Ectodermal cell (in vitro differentiated cells): ENCODE data around the gene PTCD2.

Source experiments
- H3K27ac ChIP-seq: 2 replicates; pipeline ENCODE4 v1.7.0; 2013; ENCODE audit warnings: mild to moderate bottlenecking, low read depth, low read length; ENCODE audit not compliant: insufficient read depth, poor library complexity, severe bottlenecking
- H3K27me3 ChIP-seq: 2 replicates; pipeline ENCODE4 v1.7.0; 2013; ENCODE audit warnings: mild to moderate bottlenecking, low read length; ENCODE audit not compliant: insufficient read depth, control insufficient read depth, poor library complexity, severe bottlenecking
- H3K36me3 ChIP-seq: one replicate; pipeline ENCODE4 v1.7.0; 2013; ENCODE audit warnings: low read length; ENCODE audit not compliant: control insufficient read depth, insufficient read depth
- H3K4me1 ChIP-seq: one replicate; pipeline ENCODE4 v1.7.0; 2013; ENCODE audit warnings: low read length; ENCODE audit not compliant: control insufficient read depth, insufficient read depth
- H3K4me3 ChIP-seq: 2 replicates; pipeline ENCODE4 v1.7.0; 2013; ENCODE audit warnings: low read depth, low read length, control low read depth; ENCODE audit not compliant: insufficient read depth
- H3K9me3 ChIP-seq: 2 replicates; pipeline ENCODE4 v1.7.0; 2013; ENCODE audit warnings: mild to moderate bottlenecking, low read length, moderate library complexity; ENCODE audit not compliant: control insufficient read depth
- WGBS, 2 experiments: methylation state at CpG; one replicate each; pipeline ENCODE4 v1.1.7; 2013; ENCODE audit warnings: missing lambda C conversion rate in 2 of 2; 5-methylcytosine and 5-hydroxymethylcytosine counted together

PTCD2 gene

DNA sequence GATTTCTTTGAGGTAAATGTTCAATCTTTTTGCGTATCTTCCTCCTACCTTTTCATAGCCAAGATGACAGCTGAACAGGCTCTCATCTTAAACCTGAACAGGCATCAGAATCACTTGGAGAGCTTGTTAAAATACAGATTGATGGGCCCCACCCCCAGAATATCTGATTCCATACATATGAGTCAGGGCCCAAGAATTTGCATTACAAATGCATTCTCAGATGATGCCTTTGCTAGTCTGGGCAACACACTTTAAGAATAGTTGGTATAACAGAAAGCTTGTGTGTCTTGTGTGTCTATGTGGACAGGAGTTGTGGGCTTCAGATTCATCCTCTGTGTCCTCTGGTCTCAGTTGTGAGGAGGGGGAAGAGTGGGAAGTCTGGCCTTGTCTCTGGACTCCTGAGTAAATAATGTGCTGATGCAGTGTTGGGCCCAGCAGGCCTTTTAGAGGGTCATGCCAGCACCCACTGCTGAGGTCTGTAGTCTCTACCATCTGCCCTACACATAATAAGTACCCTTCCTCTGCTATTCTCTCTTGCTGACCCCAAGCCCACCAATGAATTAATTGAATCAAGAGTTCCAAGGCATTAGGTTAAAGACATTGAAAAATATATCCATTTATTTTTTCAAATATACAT lies 43.1 kb downstream of the PTCD2 start:
- Histone ChIP-seq H3K36me3 (peaks cover 21% of the 10 kb centered on the region), H3K27me3 (no peaks in the 10 kb centered on the region), H3K4me3 (no peak overlapping the region), H3K9me3 (no peaks in the 10 kb centered on the region), H3K4me1 (no peaks in the 10 kb centered on the region), H3K27ac (no peak overlapping the region)
- WGBS, 2 experiments: 83 to 95% methylated on average over 1 of the region's 1 CpG

DNA sequence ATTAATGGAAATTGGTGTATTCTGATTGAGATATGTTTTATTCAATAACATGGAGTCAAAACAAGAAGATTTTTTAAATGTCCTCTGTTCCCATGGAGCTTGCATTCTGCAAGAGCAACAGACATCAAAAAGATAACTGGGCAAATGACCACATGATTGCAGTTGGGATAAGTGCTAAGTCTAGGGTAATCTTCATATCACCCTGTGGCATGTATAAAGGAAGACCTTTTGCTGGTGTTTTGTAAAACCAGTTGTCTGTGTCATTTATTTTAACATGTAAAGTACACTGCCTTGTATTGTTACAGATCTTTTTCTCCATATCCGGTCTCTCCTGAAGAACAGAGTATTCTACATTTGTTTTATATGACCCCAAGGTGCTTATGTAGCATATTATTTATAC lies 44.0 kb downstream of the PTCD2 start:
- no peaks in the 10 kb centered on the region for H3K27me3 ChIP-seq
- H3K27ac ChIP-seq: no peak overlapping the region
- H3K4me1 ChIP-seq: no peaks in the 10 kb centered on the region
- H3K9me3 ChIP-seq: no peaks in the 10 kb centered on the region
- H3K4me3 ChIP-seq: no peak overlapping the region
- H3K36me3 ChIP-seq: peaks cover 21% of the 10 kb centered on the region
- WGBS, 2 experiments: no CpG with 5 or more reads among the region's 1 CpG

DNA sequence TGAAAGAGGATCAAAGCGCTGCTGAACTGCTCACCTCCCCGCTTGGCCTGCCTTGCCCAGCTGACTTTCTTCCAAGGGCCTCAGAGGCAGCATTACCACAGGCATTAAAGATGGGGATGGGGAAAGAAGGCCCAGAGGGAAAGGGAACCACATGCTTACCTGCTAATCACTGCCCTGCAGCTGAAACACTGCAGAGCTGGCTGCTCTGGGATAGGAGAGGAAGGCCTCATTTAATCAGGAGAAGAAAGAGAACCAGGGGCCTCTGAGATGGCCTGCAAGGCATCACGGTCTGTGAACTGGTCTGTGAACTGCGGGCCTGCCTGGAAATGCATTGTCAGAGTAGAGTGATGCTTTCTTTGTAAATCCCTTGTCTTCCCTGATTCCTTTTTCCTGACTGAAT lies 44.8 kb downstream of the PTCD2 start:
- Histone ChIP-seq H3K9me3 (no peaks in the 10 kb centered on the region), H3K4me3 (no peak overlapping the region), H3K4me1 (no peaks in the 10 kb centered on the region), H3K27me3 (no peaks in the 10 kb centered on the region), H3K36me3 (peaks cover 21% of the 10 kb centered on the region), H3K27ac (peak overlapping the region; percentile 41)
- WGBS, 2 experiments: 81 to 97% methylated on average over 4 of the region's 4 CpGs

DNA sequence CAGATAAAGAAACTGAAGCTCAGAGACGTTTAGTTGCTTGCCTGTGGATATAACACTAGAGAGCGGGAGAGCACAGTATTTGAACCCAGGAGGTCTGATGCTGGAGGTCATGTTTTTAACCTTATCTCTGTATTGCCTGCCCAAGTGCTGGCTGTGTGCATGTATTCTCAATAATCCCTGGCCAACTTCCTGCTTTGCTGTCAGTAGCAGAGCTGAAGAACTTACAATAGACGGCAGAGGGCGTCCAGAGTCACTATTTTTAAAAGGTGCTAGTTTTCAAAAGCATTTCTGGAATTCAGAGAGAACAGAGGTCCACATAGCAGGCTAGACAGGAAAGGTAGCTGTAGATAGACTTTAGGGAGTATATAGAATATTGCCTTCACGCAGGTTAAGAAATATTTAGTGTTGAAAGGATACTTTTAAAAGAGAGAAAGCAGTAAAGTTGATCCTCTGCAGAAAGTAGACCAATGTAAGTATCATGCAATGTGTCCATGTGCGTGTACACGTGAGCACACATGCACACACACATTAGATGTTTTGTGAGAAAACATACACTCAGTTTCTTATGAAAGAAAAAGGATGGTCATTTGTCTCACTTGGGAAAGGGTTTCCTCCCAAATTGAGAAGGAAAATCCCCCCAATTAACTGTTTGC lies 46.3 kb downstream of the PTCD2 start:
- no peaks in the 10 kb centered on the region for H3K9me3 ChIP-seq
- peaks cover 11% of the 10 kb centered on the region for H3K36me3 ChIP-seq
- H3K4me3 ChIP-seq: no peak overlapping the region
- H3K4me1 ChIP-seq: no peaks in the 10 kb centered on the region
- no peak overlapping the region for H3K27ac ChIP-seq
- no peaks in the 10 kb centered on the region for H3K27me3 ChIP-seq
- 61 to 68% methylated on average over 5 to 7 of the region's 7 CpGs for WGBS, 2 experiments

- 91 to 100% methylated on average over 1 of the region's 1 CpG for WGBS, 2 experiments
- Histone ChIP-seq H3K36me3 (no peaks in the 10 kb centered on the region), H3K27ac (no peak overlapping the region)
Measured at GRCh38 chr5:72368271-72368670, 48.1 kb downstream of the PTCD2 start.

DNA sequence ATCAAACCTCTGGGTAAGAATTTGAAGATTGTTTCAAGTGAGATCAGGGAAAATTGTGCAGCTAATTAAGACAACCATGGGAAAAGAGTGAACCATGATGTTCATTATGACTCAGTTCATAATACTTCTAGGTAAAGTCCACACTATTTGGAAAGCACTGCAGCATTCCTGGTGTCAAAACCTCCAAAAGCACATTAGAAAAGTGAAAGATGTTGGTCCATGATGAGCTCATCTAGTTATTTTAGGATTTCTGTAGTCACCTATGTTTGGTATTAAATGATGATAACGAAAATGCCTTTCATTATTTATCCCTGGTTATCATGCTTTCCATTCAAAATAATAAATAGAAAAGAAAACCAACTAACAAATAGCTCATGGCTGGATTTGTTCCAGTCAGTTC lies 49.1 kb downstream of the PTCD2 start:
- H3K9me3 ChIP-seq: no peaks in the 10 kb centered on the region
- 82% methylated on average over 1 of the region's 1 CpG; no CpG with 5 or more reads in 1 of the 2 experiments for WGBS, 2 experiments

More at GRCh38 chr5:72368271-72368670, 48.1 kb downstream of the PTCD2 start:
- H3K4me3 ChIP-seq: no peak overlapping the region
- H3K9me3 ChIP-seq: no peaks in the 10 kb centered on the region
- H3K4me1 ChIP-seq: no peaks in the 10 kb centered on the region
- no peaks in the 10 kb centered on the region for H3K27me3 ChIP-seq

DNA sequence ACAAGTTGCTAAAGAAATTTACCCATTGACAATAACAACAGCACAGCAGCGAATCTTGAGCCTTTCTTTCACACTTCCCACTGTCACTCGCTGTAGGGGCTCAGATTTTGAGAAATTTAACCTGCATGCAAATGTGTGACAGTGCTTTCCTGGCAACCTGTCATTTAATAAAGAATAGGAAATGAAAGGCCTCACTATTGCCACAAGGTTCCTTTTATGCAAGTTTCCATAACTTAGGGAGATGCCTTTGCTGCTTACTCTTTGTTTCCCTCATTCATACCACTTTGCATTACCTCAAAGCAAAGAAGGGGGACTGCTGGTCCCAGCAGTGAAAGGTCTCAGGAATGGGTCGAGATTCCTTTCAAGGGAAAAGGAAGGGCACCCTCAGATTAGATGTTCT lies 49.5 kb downstream of the PTCD2 start:
- Histone ChIP-seq H3K9me3 (no peaks in the 10 kb centered on the region), H3K4me1 (no peaks in the 10 kb centered on the region), H3K27me3 (no peaks in the 10 kb centered on the region), H3K27ac (no peak overlapping the region), H3K36me3 (no peaks in the 10 kb centered on the region), H3K4me3 (no peak overlapping the region)
- WGBS, 2 experiments: 65 to 69% methylated on average over 3 of the region's 3 CpGs

More for the DNA sequence above, 49.1 kb downstream of the PTCD2 start:
- Histone ChIP-seq H3K27me3 (no peaks in the 10 kb centered on the region), H3K4me1 (no peaks in the 10 kb centered on the region), H3K36me3 (no peaks in the 10 kb centered on the region), H3K4me3 (no peak overlapping the region), H3K27ac (no peak overlapping the region)

- Histone ChIP-seq H3K27ac (no peak overlapping the region), H3K9me3 (no peaks in the 10 kb centered on the region), H3K4me1 (no peaks in the 10 kb centered on the region), H3K36me3 (no peaks in the 10 kb centered on the region), H3K27me3 (no peaks in the 10 kb centered on the region), H3K4me3 (no peak overlapping the region)
- 100% methylated on average over 1 of the region's 1 CpG for WGBS, 2 experiments
Measured at GRCh38 chr5:72372331-72372730, 52.2 kb downstream of the PTCD2 start.

- 93 to 97% methylated on average over 4 of the region's 4 CpGs for WGBS, 2 experiments
- H3K27me3 ChIP-seq: no peaks in the 10 kb centered on the region
- no peaks in the 10 kb centered on the region for H3K4me1 ChIP-seq
Measured at GRCh38 chr5:72372923-72373322, 52.8 kb downstream of the PTCD2 start.

GRCh38 chr5:72374844-72375243 lies 54.7 kb downstream of the PTCD2 start:
- no peaks in the 10 kb centered on the region for H3K36me3 ChIP-seq
- no peak overlapping the region for H3K27ac ChIP-seq
- WGBS, 2 experiments: 95 to 100% methylated on average over 3 of the region's 3 CpGs
- no peaks in the 10 kb centered on the region for H3K9me3 ChIP-seq
- H3K4me3 ChIP-seq: no peak overlapping the region
- no peaks in the 10 kb centered on the region for H3K4me1 ChIP-seq
- no peaks in the 10 kb centered on the region for H3K27me3 ChIP-seq

More at GRCh38 chr5:72372923-72373322, 52.8 kb downstream of the PTCD2 start:
- no peaks in the 10 kb centered on the region for H3K36me3 ChIP-seq
- H3K4me3 ChIP-seq: no peak overlapping the region
- H3K9me3 ChIP-seq: no peaks in the 10 kb centered on the region
- H3K27ac ChIP-seq: no peak overlapping the region
